GM12878 (cell line): ENCODE data around the gene DEFB124. TPM values are rescaled to one million over a fixed set of nuclear protein-coding genes. Genes with fewer than 3 reads are reported as not detected.

ENCODE experiments used
- ATAC-seq: fragments of 200-7000 bp; cut with Tn5 transposase; 3 replicates; pipeline ENCODE4 v1.9.1; 2020; ENCODE audit warnings: mild to moderate bottlenecking, moderate library complexity
- BruUV-seq: library from RNA; stranded (reverse); fragments of 400-500 nt; replicated peaks from 2 replicates; lab custom pipeline; 2021; lab: Mats Ljungman, UMichigan
- CTCF ChIA-PET: fragments of 300-600 bp; sonication (Branson Sonifier 250); formaldehyde crosslinking; extraction: SDS; loops from one replicate; lab custom pipeline; 2021; ENCODE audit warnings: inconsistent platforms; lab: Yijun Ruan, JAX
- POLR2A ChIA-PET: fragments of 350-600 bp; formaldehyde crosslinking; extraction: SDS; loops from one replicate; lab custom pipeline; 2021; ENCODE audit warnings: inconsistent platforms; lab: Charles Lee
- RAD21 ChIA-PET: fragments of 300-600 bp; sonication (Branson Sonifier 250); formaldehyde crosslinking; loops from one replicate; lab custom pipeline; 2023; ENCODE audit warnings: antibody characterized with exemption; ENCODE audit not compliant: unreplicated experiment; lab: Charles Lee
- SMC1A ChIA-PET: fragments of 300-600 bp; sonication (Branson Sonifier 250); formaldehyde crosslinking; loops from one replicate; lab custom pipeline; 2023; ENCODE audit not compliant: unreplicated experiment, uncharacterized antibody; lab: Charles Lee
- DNase-seq: peaks from one replicate; pipeline ENCODE4 v3.0.0-alpha.2; 2011; ENCODE audit warnings: low read depth, low spot score
- FAIRE-seq: peaks from 3 replicates; lab custom pipeline; 2011; peaks lifted over from hg19 to GRCh38; lab: Jason Lieb, UNC
- H2AFZ ChIP-seq: 2 replicates; pipeline ENCODE4 v1.6.0; 2011; ENCODE audit warnings: low read depth, low read length, control low read depth; ENCODE audit not compliant: control insufficient read depth
- H3K27ac ChIP-seq: 2 replicates; pipeline ENCODE4 v1.5.1; 2011; ENCODE audit warnings: control low read depth; ENCODE audit not compliant: control insufficient read depth, insufficient read depth
- H3K27me3 ChIP-seq, 2 experiments: replicated peaks in 1 of 2; 2 replicates each; pipeline versions ENCODE4 v1.6.0 to v1.6.1; 2011; ENCODE audit warnings: low read length in 1 of 2; ENCODE audit not compliant: control insufficient read depth in 2 of 2, insufficient read depth in 2 of 2
- H3K36me3 ChIP-seq, 2 experiments: 2 replicates each; pipeline ENCODE4 v1.5.1; 2011; ENCODE audit warnings: low read length in 1 of 2; ENCODE audit not compliant: control insufficient read depth in 2 of 2, insufficient read depth in 2 of 2
- H3K4me1 ChIP-seq: 2 replicates; pipeline ENCODE4 v1.6.1; 2011; ENCODE audit warnings: mild to moderate bottlenecking, low read length, moderate library complexity, mixed read lengths; ENCODE audit not compliant: control insufficient read depth, insufficient read depth
- H3K4me2 ChIP-seq: 2 replicates; pipeline ENCODE4 v1.6.0; 2011; ENCODE audit warnings: control low read depth; ENCODE audit not compliant: control insufficient read depth, insufficient read depth
- H3K4me3 ChIP-seq: fragments of 200-600 bp; sonication (generic); 2 replicates; pipeline ENCODE4 v1.5.1; 2016
- H3K79me2 ChIP-seq: 2 replicates; pipeline ENCODE4 v1.6.0; 2011; ENCODE audit warnings: low read length; ENCODE audit not compliant: control insufficient read depth, insufficient read depth
- H3K9ac ChIP-seq: 2 replicates; pipeline ENCODE4 v1.8.0; 2011; ENCODE audit warnings: low read length, control low read depth, mixed read lengths; ENCODE audit not compliant: control insufficient read depth, insufficient read depth
- H3K9me3 ChIP-seq: replicated peaks from 3 replicates; pipeline ENCODE4 v1.5.1; 2011; ENCODE audit warnings: mild to moderate bottlenecking, low read length; ENCODE audit not compliant: control insufficient read depth, insufficient read depth
- H4K20me1 ChIP-seq: 2 replicates; pipeline ENCODE4 v1.6.0; 2011; ENCODE audit not compliant: control insufficient read depth, insufficient read depth
- BCL3 ChIP-seq: IDR thresholded peaks from 2 replicates; pipeline ENCODE4 v1.6.1; 2011; ENCODE audit warnings: borderline replicate concordance, low read depth, mild to moderate bottlenecking, moderate library complexity, low read length; ENCODE audit not compliant: insufficient read depth, poor library complexity, severe bottlenecking
- E4F1 ChIP-seq: fragments of 450-650 bp; IDR thresholded peaks from 2 replicates; pipeline ENCODE4 v1.6.1; 2018; ENCODE audit warnings: borderline replicate concordance, mild to moderate bottlenecking; ENCODE audit not compliant: partially characterized antibody
- LARP7 ChIP-seq: fragments of 450-650 bp; IDR thresholded peaks from 2 replicates; pipeline ENCODE4 v1.6.1; 2017; ENCODE audit warnings: mild to moderate bottlenecking
- MEF2B ChIP-seq: fragments of 450-650 bp; IDR thresholded peaks from 2 replicates; pipeline ENCODE4 v1.6.1; 2018; ENCODE audit warnings: mild to moderate bottlenecking, moderate library complexity; ENCODE audit not compliant: partially characterized antibody, poor library complexity, severe bottlenecking
- NFIC ChIP-seq: IDR thresholded peaks from 2 replicates; pipeline ENCODE4 v1.6.1; 2012; ENCODE audit warnings: low read depth, mild to moderate bottlenecking, inconsistent platforms, low read length, moderate library complexity
- NR2F1 ChIP-seq: fragments of 450-650 bp; conservative IDR thresholded peaks from 2 replicates; pipeline ENCODE4 v1.6.1; 2017; ENCODE audit warnings: mild to moderate bottlenecking
- PAX5 ChIP-seq: IDR thresholded peaks from 2 replicates; pipeline ENCODE4 v1.6.1; 2011; ENCODE audit warnings: low read depth, low read length, borderline replicate concordance
- RELA ChIP-seq: fragments of 450-650 bp; IDR thresholded peaks from 2 replicates; pipeline ENCODE4 v1.8.0; 2014; ENCODE audit warnings: borderline replicate concordance; ENCODE audit not compliant: partially characterized antibody
- TAF1 ChIP-seq: IDR thresholded peaks from 2 replicates; pipeline ENCODE4 v1.6.1; 2011; ENCODE audit warnings: mild to moderate bottlenecking, low read depth, low read length, borderline replicate concordance
- ZNF274 ChIP-seq: IDR thresholded peaks from one replicate; pipeline ENCODE4 v1.8.0; 2011; ENCODE audit not compliant: insufficient read length, insufficient read depth
- WGBS: methylation state at CpG from one replicate; pipeline ENCODE4 v1.1.6; 2016; ENCODE audit warnings: low lambda C conversion rate; ENCODE audit not compliant: insufficient replicate concordance, insufficient coverage; ENCODE audit errors: missing lambda C conversion rate; 5-methylcytosine and 5-hydroxymethylcytosine counted together
- in situ Hi-C: fragments of 300-500 bp; cut with MboI; formaldehyde crosslinking; loops from 9 replicates; pipeline ENCODE4 v1.14.3; 2018; ENCODE audit warnings: mixed read lengths
- intact Hi-C: fragments of 100-400 bp; cut with micrococcal nuclease; formaldehyde crosslinking; loops from one replicate; pipeline ENCODE4 v1.14.2; 2022; ENCODE audit not compliant: unreplicated experiment
- polyA plus RNA-seq, 11 experiments: library from polyadenylated mRNA; depleted of rRNA in 4 of 11; unstranded in 6 of 11; stranded (reverse) in 5 of 11; fragments of >200 nt; fragmentation: Nextera tagmentation in 4 of 11; fragmentation: Illumina TruSeq in 1 of 11; extraction: Ambion mirVana in 4 of 11; extraction: Trizol in 1 of 11; gene quantifications; 1 replicate in 1 of 11; 2 replicates in 10 of 11; pipeline versions ENCODE4 v1.2.1 to v1.2.3, GENCODE V29; 2011 to 2016; ENCODE audit warnings: inconsistent platforms in 2 of 11, missing spikeins in 2 of 11, low read depth in 1 of 11
- total RNA-seq, 4 experiments: library from RNA; depleted of rRNA in 3 of 4; stranded (reverse); fragments of >200 nt in 3 of 4; fragmentation: Illumina TruSeq in 1 of 4; extraction: Trizol in 1 of 4; gene quantifications; 2 replicates each; pipeline versions ENCODE4 v1.2.1 to v1.2.3, GENCODE V29; 2013 to 2021

The DEFB124 gene
- total and polyA plus RNA-seq, 10 of the 15 experiments (the other 5 are each of a cell fraction or from before 2014, with no cell fraction given) = not detected

GRCh38 chr20:31474097-31474436 is 860 bp downstream of the DEFB124 start:
- ChIA-PET SMC1A (interaction anchor here (1.0 kb wide), 2 partner anchors 13 to 29 kb away, joined by 3 to 4 read pairs; no protein-coding TSS in a partner anchor), RAD21 (interaction anchor here (1.4 kb wide), 1 partner anchor 29 kb away, joined by 5 read pairs; no protein-coding TSS in a partner anchor), CTCF (interaction anchor here (0.6 to 2.7 kb wide), 4 partner anchors 13 to 29 kb away, joined by 3 to 18 read pairs (median 4); no protein-coding TSS in a partner anchor)
- Histone ChIP-seq H3K9me3 (no peaks in the 10 kb centered on the region), H3K36me3 (no peaks in the 10 kb centered on the region), H3K4me3 (no peak overlapping the region), H3K4me2 (0 out of 2 replicates have a peak overlapping the region, but pooled peaks have one; percentile 9), H3K79me2 (no peaks in the 10 kb centered on the region), H3K9ac (no peak overlapping the region), H4K20me1 (no peaks in the 10 kb centered on the region)
- intact Hi-C loops (no loop called here), in situ Hi-C loops (no loop called here)
- no peak for DNase-seq
- peak; percentile 84 for ATAC-seq
- no TSS peak for BruUV-seq
- WGBS = 3% methylated on average over 2 of the region's 2 CpGs
- TF ChIP-seq NR2F1 (no peak), LARP7 (no peak), ZNF274 (no peak), MEF2B (no peak), TAF1 (no peak)
- TF ChIP-seq, all 136 proteins: peak for 0
- peaks cover 4% of the 10 kb centered on the region for H3K4me1 ChIP-seq
- no peak overlapping the region for H3K27ac ChIP-seq
- FAIRE-seq = no peak
- no peak overlapping the region for H2AFZ ChIP-seq
- H3K27me3 ChIP-seq = peaks cover 10 to 13% of the 10 kb centered on the region in 2 experiments
- POLR2A ChIA-PET = no interaction called here

- POLR2A ChIA-PET = no interaction called here
- Histone ChIP-seq H3K4me2 (no peak overlapping the region), H3K9me3 (no peaks in the 10 kb centered on the region), H3K4me3 (no peak overlapping the region), H3K4me1 (peaks cover 4% of the 10 kb centered on the region), H4K20me1 (no peaks in the 10 kb centered on the region), H2AFZ (no peak overlapping the region), H3K79me2 (no peaks in the 10 kb centered on the region), H3K27ac (no peak overlapping the region), H3K9ac (no peak overlapping the region), H3K27me3 (peaks cover 10 to 13% of the 10 kb centered on the region in 2 experiments), H3K36me3 (no peaks in the 10 kb centered on the region)
- intact Hi-C loops (no loop called here), in situ Hi-C loops (no loop called here)
- CTCF ChIA-PET = interaction anchor here (0.6 to 2.7 kb wide), 5 partner anchors 12 to 30 kb away, joined by 3 to 18 read pairs (median 4); no protein-coding TSS in a partner anchor
- BruUV-seq = no TSS peak
- no peak for FAIRE-seq
- RAD21 ChIA-PET = interaction anchor here (1.4 kb wide), 1 partner anchor 29 kb away, joined by 5 read pairs; no protein-coding TSS in a partner anchor
- WGBS = 59% methylated on average over 5 of the region's 5 CpGs
- peak; percentile 38 for ATAC-seq
- SMC1A ChIA-PET = interaction anchor here (1.0 kb wide), 2 partner anchors 12 to 30 kb away, joined by 3 to 4 read pairs; no protein-coding TSS in a partner anchor
- DNase-seq = no peak
- no peak for TF ChIP-seq BCL3
- TF ChIP-seq RELA = no peak
- TF ChIP-seq NFIC = no peak
- no peak for TF ChIP-seq E4F1
- TF ChIP-seq ZNF274 = no peak
- TF ChIP-seq PAX5 = no peak
Observed at GRCh38 chr20:31473331-31474096, 1.4 kb downstream of the DEFB124 start.
